Spleen (tissue), 11 donors: ENCODE measurements around the gene RAD51B. TPM values are rescaled to one million over a fixed set of nuclear protein-coding genes. Genes with fewer than 3 reads are reported as not detected.

Source experiments
- DNase-seq: peaks from one replicate; pipeline ENCODE4 v3.0.0-alpha.2; 2020
- H3K27ac ChIP-seq, 8 donors: fragments of 200-600 bp; sonication (generic) in 7 of 8; 1 replicate in 4 of 8; 2 replicates in 4 of 8; pipeline versions ENCODE4 v1.5.0 to v1.8.0; 2016 to 2021; ENCODE audit warnings: inconsistent platforms in 4 of 8, mild to moderate bottlenecking in 4 of 8, moderate library complexity in 1 of 8
- H3K27me3 ChIP-seq, 7 donors: fragments of 200-600 bp; sonication (generic) in 6 of 7; replicated peaks in 1 of 7; 1 replicate in 4 of 7; 2 replicates in 3 of 7; pipeline versions ENCODE4 v1.5.0 to v1.8.0; 2016 to 2021; ENCODE audit warnings: inconsistent platforms in 3 of 7, mild to moderate bottlenecking in 1 of 7
- H3K36me3 ChIP-seq, 6 donors: fragments of 200-600 bp; sonication (generic) in 5 of 6; 1 replicate in 4 of 6; 2 replicates in 2 of 6; pipeline versions ENCODE4 v1.5.0 to v1.8.0; 2016 to 2021; ENCODE audit warnings: inconsistent platforms in 2 of 6
- H3K4me1 ChIP-seq, 6 donors: fragments of 200-600 bp; sonication (generic) in 5 of 6; 1 replicate in 3 of 6; 2 replicates in 3 of 6; pipeline versions ENCODE4 v1.5.0 to v1.8.0; 2016 to 2021; ENCODE audit warnings: inconsistent platforms in 3 of 6
- H3K4me3 ChIP-seq, 8 donors: fragments of 200-600 bp; sonication (generic) in 7 of 8; 1 replicate in 4 of 8; 2 replicates in 4 of 8; pipeline versions ENCODE4 v1.5.0 to v1.8.0; 2016 to 2021; ENCODE audit warnings: inconsistent platforms in 4 of 8, mild to moderate bottlenecking in 4 of 8, moderate library complexity in 2 of 8
- H3K9me3 ChIP-seq, 8 donors: fragments of 200-600 bp; sonication (generic) in 7 of 8; 1 replicate in 4 of 8; 2 replicates in 4 of 8; pipeline versions ENCODE4 v1.5.0 to v1.8.0; 2016 to 2021; ENCODE audit warnings: inconsistent platforms in 4 of 8
- CTCF ChIP-seq, 11 experiments: fragments of 200-600 bp in 7 of 11; fragments of 450-650 bp in 4 of 11; sonication (generic) in 4 of 11; IDR thresholded peaks in 8 of 11; conservative IDR thresholded peaks in 3 of 11; 1 replicate in 7 of 11; 2 replicates in 4 of 11; pipeline versions ENCODE4 v1.4.0 to v1.8.0; 2016 to 2021; ENCODE audit warnings: antibody characterized with exemption in 11 of 11, inconsistent platforms in 4 of 11, mild to moderate bottlenecking in 1 of 11
- POLR2A ChIP-seq, 3 donors: fragments of 450-650 bp; IDR thresholded peaks; one replicate each; pipeline ENCODE4 v1.5.1; 2017; ENCODE audit warnings: antibody characterized with exemption in 3 of 3, mild to moderate bottlenecking in 1 of 3
- POLR2AphosphoS5 ChIP-seq, 3 donors: sonication (generic); formaldehyde crosslinking; IDR thresholded peaks; one replicate each; pipeline ENCODE4 v1.5.1; 2017; ENCODE audit warnings: antibody characterized with exemption in 3 of 3
- WGBS, 5 donors: extraction: QIAGEN DNeasy Blood & Tissue Kit in 3 of 5; methylation state at CpG; one replicate each; pipeline versions ENCODE4 v1.1.5 to v1.1.7; 2013 to 2018; 5-methylcytosine and 5-hydroxymethylcytosine counted together
- intact Hi-C: fragments of 100-400 bp; cut with DNase I; formaldehyde crosslinking; loops from one replicate; pipeline ENCODE4 v1.15.0; 2023; ENCODE audit warnings: low total_unique reads
- polyA plus RNA-seq, 3 donors: library from polyadenylated mRNA; stranded (reverse); fragments of 200-250 nt; gene quantifications; one replicate each; pipeline ENCODE4 v1.2.1, GENCODE V29; 2013
- total RNA-seq, 7 donors: library from RNA; depleted of rRNA in 3 of 7; stranded (reverse); fragments of >200 nt in 3 of 7; fragmentation: NEBNext Ultra II Directional in 4 of 7; extraction: Animal tissue kit (Norgen Biotek cat#: 25700) in 4 of 7; gene quantifications; one replicate each; pipeline versions ENCODE4 v1.1.0 to v1.2.1, GENCODE V29; 2016 to 2021
- donor health status: healthy with polysubstance abuse.
- donor health status: DM: no; HTN: no; CAD: no; lungs with moderate emphysema.
- donor health status: DM: no; HTN: no; CAD: no.
- donor health status: Bipolar disorder and iron deficiency.
- donor health status: healthy.
- donor health status: DM: no; HTN: no; CAD: no.
- donor health status: DM: yes; HTN: yes; CAD: no.

The RAD51B gene
- total and polyA plus RNA-seq, 10 donors: 4.2 to 43.7 (median 29.8) TPM

DNA sequence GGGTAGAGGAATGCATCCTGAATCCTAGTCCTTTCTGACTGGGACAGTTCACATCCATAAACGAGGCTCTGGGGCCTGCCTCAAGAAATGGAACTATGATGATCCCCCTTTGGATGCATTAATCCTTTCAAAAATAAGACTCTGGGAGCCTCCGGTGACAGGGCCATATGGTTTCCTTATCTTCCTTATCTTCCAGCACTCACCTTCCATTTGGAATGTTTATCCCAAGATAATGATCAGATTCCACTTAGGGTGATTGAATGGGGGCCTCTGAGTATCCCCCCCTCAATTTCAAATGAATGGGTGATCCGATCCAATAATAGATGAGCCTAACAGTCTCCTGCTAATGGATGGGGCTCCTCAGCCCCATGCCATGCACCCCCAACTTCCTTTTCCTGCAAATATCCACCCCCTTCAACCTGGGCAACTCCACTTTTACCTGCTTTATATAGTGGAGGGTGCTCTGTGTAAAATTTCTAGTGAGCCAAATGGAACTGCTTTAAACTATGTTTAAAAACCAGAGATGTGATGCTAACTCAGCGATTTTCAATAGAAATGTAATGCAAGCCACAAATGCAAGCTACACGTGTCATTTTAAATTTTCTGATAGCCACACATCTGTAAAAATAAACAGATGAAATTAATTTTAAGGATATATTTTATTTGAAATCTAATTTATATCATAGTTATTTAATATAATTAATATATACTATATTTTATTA lies 815.5 kb downstream of the RAD51B start:
- Histone ChIP-seq H3K4me3 (no peak overlapping the region), H3K27ac (no peak overlapping the region), H3K4me1 (peaks cover 11 to 37% (median 20%) of the 10 kb centered on the region in 6 donors), H3K36me3 (no peaks in the 10 kb centered on the region), H3K27me3 (no peaks in the 10 kb centered on the region), H3K9me3 (no peaks in the 10 kb centered on the region)
- DNase-seq: no peak
- 89 to 97% (median 97%) methylated on average over 5 of the region's 5 CpGs for WGBS, 5 donors
- intact Hi-C loops: no loop called here
- TF ChIP-seq CTCF (IDR thresholded peaks at IDR 0.05 in 8 of 11, conservative IDR thresholded peaks at IDR 0.05 in 3 of 11): no peak
- no peak for TF ChIP-seq POLR2AphosphoS5 (IDR thresholded peaks at IDR 0.05)
- no peak for TF ChIP-seq POLR2A (IDR thresholded peaks at IDR 0.05)

DNA sequence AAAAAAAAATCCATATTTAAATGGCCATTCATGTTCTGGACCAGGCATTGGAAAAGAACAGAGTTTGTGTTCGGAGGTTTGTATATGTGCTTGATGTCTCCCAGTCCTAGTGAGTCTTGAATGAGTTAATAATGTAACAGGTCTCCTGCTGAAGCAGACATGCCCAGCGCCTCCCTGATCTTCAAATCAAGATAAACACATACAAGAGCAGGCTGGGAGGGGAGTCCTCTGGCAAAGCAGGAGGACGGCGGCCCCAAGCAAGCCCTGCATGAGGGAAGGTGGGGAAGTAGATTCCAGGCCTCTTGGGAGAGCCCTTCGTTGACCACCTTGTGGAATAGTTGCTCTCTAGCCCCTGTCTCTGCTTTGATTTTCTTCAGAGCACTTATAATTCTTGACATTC lies 817.0 kb downstream of the RAD51B start:
- intact Hi-C loops: no loop called here
- no peak overlapping the region for H3K27ac ChIP-seq
- WGBS, 5 donors: 74 to 94% (median 89%) methylated on average over 5 of the region's 5 CpGs

GRCh38 chr14:68637106-68638021 lies 817.8 kb downstream of the RAD51B start:
- Histone ChIP-seq H3K9me3 (peaks cover 0 to 22% (median 18%) of the 10 kb centered on the region in 8 donors), H3K4me3 (no peak overlapping the region), H3K36me3 (no peaks in the 10 kb centered on the region), H3K27me3 (no peaks in the 10 kb centered on the region), H3K27ac (peak overlapping the region in 5 of 8 donors; percentile 21 to 54 (median 41)), H3K4me1 (peaks cover 11 to 37% (median 20%) of the 10 kb centered on the region in 6 donors)
- peak; percentile 40 for DNase-seq
- TF ChIP-seq POLR2AphosphoS5 (IDR thresholded peaks at IDR 0.05): no peak
- no peak for TF ChIP-seq POLR2A (IDR thresholded peaks at IDR 0.05)
- no peak for TF ChIP-seq CTCF (IDR thresholded peaks at IDR 0.05 in 8 of 11, conservative IDR thresholded peaks at IDR 0.05 in 3 of 11)
- 74 to 87% (median 84%) methylated on average over 13 of the region's 13 CpGs for WGBS, 5 donors
- intact Hi-C loops: no loop called here

More for the DNA sequence above, 817.0 kb downstream of the RAD51B start:
- DNase-seq: peak; percentile 64
- no peaks in the 10 kb centered on the region for H3K27me3 ChIP-seq
- peaks cover 11 to 37% (median 20%) of the 10 kb centered on the region in 6 donors for H3K4me1 ChIP-seq
- no peaks in the 10 kb centered on the region for H3K36me3 ChIP-seq
- H3K9me3 ChIP-seq: peaks cover 0 to 14% (median 10%) of the 10 kb centered on the region in 8 donors
- no peak overlapping the region for H3K4me3 ChIP-seq
- TF ChIP-seq POLR2A (IDR thresholded peaks at IDR 0.05): no peak
- no peak for TF ChIP-seq CTCF (IDR thresholded peaks at IDR 0.05 in 8 of 11, conservative IDR thresholded peaks at IDR 0.05 in 3 of 11)
- TF ChIP-seq POLR2AphosphoS5 (IDR thresholded peaks at IDR 0.05): no peak
